ENCODE measurements around the gene KIAA1958.
"Not testable (repeated sequence)": the region's sequence is repeated elsewhere in the genome, so short reads cannot be mapped to it uniquely, and the experiment has no call there.

Gene KIAA1958

GRCh38 chr9:112556497-112557442, 70.1 kb downstream of the KIAA1958 start:
- no peak for DNase-seq

- no peak for DNase-seq
Measured at GRCh38 chr9:112558476-112558875, 71.8 kb downstream of the KIAA1958 start.

- DNase-seq = no peak
Measured at GRCh38 chr9:112558978-112559377, 72.4 kb downstream of the KIAA1958 start.

GRCh38 chr9:112559629-112560413, 73.2 kb downstream of the KIAA1958 start:
- DNase-seq = no peak

DNA sequence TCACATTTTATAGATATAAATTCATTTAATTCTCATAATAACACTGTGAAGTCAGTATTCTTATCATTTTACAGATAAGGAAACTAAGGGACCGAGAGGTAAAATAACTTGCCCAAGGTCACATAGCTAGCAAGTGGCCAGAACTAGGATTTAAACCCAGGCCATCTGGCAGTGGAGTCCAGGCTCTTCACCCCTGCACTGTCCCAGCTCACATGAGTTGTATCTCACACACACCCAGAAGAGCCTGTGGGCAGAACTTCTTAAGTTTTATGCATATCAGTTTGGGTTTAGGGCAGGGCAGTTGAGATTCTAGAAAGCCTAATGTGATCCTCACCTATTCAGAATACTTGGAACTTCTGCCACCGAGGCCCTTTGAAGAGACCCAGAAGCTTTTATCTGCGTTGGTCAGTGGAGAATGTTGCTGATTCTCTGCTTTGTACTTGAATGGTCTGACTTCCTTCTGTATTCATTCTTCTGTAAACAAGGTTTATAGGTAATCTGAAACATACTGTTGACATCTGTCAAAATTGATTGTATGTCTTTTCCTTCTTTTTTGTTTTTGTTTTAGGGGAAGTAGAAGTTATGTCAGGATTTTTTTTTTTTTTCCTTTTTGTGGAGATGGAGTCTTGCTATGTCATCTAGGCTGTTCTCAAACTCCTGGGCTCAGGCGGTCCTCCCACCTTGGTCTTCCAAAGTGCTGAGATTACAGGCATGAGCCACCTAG, 75.8 kb downstream of the KIAA1958 start:
- DNase-seq = no peak

DNA sequence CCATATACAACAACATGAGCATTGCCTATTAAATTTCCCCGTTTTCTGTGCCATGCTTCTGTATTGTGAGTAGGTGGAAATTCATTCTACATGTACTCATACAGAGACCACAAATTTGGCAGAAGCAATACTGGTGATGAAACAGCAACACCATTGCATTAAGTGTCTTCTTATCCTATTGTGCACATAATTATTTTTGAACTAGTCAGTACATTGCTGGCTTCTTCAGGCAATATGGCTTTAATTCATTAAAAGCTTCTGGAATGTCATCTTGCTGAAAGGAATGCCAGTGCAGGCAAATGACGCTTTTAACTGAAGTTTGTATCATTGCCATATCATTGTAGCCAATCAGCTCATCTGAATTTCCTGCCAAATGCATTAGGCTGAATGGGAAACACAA, 82.6 kb downstream of the KIAA1958 start:
- no peak for DNase-seq

- no peak for DNase-seq
Measured at GRCh38 chr9:112570671-112571167, 84.1 kb downstream of the KIAA1958 start.

- no peak for DNase-seq
Measured at GRCh38 chr9:112571624-112572355, 85.2 kb downstream of the KIAA1958 start.

- no peak for DNase-seq
Measured at GRCh38 chr9:112572416-112572815, 85.8 kb downstream of the KIAA1958 start.

DNA sequence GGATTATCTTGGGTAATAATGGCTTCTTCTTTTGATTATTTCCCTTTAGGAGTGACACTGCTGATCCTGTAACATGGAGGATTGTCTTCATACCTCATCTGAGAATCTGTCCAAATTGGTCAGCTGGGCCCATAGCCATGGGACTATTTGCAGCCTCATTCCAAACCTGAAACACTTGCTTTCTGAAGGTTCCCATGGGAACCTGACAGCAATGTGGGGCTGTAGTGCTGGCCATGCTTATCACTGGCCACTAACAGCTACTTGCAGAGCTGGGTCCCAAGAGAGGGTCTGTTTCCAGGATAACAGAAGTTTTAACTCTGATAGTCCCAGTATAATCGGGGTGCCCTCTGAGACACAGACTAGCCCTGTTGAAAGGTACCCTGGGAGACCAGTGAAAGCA, 87.4 kb downstream of the KIAA1958 start:
- no peak for DNase-seq

DNA sequence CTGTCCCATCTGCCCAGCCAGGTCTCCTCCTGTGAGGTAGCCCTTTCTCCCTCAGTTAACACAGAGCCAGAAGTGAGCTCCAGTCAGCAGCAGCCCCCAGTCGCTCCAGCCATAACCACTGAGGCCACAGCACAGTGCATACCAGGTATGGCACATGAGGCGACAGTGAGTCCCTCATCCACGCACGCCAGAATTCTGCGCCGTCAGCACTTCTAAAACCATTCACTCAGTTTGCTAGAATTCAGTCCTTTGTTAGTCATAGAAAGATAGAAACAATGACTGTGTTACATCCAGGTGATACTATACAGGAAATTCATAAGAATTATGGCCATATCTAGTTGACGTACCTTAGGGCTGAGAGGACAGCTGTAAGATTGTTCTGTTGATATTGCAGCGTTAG, 88.5 kb downstream of the KIAA1958 start:
- no peak for DNase-seq

- DNase-seq = no peak
Measured at GRCh38 chr9:112581469-112582176, 95.0 kb downstream of the KIAA1958 start.

DNA sequence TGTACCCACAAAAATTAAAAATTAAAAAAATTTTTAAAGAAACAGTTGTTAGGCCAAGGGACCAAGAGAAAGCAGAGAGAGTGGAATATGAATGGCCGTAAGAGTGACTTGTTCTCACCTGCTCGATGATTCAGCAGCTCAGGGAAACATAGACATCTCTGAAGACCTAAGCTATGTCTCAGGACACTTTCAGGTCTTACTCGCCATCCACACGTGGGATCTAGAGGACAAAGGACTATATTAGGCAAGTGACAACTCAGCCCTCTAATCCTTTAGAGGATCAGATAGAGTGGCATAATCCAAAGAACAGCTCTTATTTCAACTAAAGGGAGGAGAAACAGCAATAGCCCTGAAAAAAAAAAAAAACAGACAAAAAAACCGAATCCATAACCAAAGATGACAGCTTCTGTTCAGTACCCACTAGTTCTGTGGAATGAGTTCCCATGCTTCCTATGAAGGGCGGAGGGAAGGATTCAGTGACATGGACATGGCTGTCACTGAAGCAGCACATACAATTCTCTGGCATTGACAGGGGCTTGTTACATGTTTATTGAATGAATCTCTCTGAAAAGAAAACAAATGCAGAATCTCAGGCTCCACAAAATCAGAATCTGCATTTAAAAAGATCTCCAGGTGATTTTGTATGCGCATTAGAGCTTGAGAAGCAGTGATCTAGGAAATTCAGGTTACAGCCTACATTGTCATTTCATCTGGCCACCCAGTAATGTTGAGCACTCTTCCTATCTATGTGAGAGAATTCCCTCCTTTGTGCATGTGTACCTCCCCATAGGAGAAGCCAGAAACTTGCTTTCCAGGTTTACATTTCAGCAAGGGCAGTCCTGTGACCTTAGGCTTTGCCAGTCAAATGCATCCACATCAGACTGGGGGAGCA, 96.0 kb downstream of the KIAA1958 start:
- DNase-seq = no peak

DNA sequence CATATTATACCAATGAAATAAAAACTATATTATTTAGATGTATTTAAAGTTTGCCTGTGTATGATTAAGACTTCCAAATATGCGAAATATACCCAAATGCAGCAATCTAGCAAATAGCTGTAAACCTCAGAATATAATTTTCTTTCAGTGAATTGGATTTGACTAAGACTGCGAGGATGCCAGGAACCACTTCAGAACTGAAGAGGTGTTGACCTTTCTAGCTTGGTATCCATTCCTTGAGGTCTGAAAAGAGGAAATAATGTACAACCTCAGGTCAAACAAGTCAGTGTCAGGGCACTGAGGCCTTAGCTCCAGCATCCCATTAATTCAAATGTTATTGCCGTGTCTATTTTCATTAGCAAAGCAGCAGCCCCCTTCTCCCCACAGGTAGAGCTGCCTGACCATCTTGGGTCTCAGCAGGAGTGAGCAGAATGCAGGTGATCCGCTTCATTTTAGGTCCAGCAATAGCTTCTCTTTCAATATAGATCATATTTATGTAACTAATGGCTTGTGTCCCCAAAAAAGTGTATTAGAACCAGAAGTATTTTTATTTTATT, 100.0 kb downstream of the KIAA1958 start:
- DNase-seq = no peak

- DNase-seq = not testable (repeated sequence)
Measured at GRCh38 chr9:112591875-112592274, 105.2 kb downstream of the KIAA1958 start.

DNA sequence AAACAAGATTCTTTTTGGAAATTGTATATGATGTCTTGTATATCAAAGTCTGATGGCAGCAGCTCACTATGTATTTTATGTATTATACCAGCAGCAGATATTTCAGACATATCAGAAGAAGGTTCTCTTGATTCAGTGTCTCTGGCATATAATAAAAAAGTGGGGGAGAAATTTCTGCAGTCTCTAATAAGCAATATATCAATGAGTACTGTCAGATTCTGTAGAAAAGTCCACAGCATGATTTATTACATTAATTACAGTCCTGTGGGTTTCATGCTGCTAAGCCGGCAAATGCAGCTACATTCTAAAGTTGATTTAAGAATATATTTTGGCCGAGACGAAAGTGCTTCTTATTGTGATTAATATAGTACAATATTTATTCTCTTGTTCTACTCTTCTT, 113.1 kb downstream of the KIAA1958 start:
- peak; percentile 31 for DNase-seq

DNA sequence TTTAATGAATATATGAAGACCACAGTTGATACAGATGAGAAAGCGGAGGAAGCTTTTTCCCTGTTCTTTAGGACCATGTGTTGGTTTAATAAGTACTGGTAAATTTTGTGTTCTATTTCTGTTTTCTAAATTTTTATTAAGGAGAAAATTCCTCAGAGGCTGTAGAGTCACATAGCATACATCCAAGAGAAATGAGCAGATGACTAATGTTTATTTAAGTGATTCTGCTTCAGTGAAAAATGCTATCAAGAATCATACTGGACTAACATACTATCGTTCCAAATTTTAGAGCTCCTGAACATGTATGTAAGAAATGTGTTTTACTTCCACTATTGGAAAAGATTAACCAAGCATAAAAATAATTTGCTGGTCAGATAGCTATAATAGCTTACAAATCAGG, 115.0 kb downstream of the KIAA1958 start:
- DNase-seq = no peak

DNA sequence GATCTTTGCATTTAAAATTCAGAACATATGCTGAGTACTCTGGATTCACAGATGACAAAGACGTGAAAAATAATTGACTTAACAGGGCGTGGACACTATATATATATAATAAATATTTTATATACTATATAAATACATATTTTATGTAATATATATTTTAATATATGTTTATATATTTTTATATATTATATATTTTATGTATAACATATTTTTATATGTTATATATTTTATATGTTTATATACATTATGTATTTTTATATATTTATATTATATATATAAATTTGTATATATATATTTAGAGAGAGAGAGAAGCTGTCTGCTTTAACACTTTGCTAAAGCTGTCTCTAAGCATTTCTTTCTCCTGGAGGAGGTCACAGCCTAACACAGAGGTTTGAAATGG, 118.2 kb downstream of the KIAA1958 start:
- no peak for DNase-seq

DNA sequence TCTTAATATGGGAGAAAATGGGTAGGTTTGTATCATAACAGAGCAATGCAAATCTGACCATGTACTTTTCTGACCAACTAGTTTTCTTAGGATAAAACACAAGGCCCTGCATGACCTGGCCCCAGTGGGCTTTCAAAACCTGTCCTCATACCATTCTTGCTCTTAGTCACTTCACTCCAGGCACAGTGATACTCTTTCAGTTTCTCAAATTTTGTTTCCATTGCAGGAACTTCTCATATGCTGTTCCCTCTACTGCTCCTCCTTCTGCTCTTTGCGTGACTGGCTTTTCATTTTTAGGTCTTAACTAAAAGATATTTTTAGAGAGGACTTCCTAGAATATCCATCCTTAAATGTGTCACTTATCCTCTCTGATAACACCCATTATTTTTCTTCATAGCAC, 118.9 kb downstream of the KIAA1958 start:
- DNase-seq = no peak

- no peak for DNase-seq
Measured at GRCh38 chr9:112605963-112606699, 119.5 kb downstream of the KIAA1958 start.
